Activated naive CD4-positive, alpha-beta T cell (primary cell): ENCODE data around the gene CCND1.
"Not testable (repeated sequence)": the region's sequence is repeated elsewhere in the genome, so short reads cannot be mapped to it uniquely, and the experiment has no call there.

Source experiments
- DNase-seq, 4 experiments: peaks; one replicate each; lab custom pipeline; 2025; lab: John Stamatoyannopoulos, UW

The CCND1 gene

DNA sequence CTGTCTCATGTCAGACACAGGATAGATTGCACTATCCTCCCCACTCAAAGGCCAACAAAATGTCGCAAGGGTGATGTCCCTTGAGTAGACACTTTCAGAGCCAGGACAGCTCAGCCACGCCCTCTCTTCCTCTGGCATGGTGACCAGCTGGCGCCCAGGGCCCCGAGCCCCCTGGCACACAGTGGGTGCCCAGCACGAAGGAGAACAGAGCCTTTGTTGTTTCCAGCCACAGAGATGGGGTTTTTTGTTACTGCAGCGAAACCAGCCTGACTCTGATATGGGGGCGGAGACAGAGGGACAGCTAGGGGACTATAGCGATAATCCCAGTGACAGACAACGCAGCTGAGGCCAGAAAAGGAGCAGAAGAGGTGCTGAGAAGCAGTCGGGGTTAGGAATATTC lies 23.3 kb upstream of the CCND1 start:
- no peak for DNase-seq

DNA sequence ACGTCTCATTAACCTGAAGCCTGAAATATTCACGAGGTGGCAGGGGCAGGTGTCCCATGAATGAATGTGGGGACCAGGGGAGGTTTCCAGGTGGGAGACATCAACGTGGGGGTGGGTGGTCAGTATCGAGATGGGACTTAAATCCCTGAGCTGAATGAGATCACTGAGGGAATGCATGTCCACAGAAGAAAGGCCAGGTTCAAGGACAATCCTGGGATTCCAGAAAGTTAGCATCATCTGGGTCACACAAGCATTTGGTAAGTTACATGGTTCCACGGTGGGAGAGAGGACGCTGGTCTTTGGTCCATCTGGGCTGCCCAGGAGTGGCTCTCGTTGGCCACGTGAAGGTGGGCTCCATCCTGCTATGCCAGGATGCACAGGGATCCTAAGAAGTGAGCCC lies 22.7 kb upstream of the CCND1 start:
- no peak for DNase-seq

DNA sequence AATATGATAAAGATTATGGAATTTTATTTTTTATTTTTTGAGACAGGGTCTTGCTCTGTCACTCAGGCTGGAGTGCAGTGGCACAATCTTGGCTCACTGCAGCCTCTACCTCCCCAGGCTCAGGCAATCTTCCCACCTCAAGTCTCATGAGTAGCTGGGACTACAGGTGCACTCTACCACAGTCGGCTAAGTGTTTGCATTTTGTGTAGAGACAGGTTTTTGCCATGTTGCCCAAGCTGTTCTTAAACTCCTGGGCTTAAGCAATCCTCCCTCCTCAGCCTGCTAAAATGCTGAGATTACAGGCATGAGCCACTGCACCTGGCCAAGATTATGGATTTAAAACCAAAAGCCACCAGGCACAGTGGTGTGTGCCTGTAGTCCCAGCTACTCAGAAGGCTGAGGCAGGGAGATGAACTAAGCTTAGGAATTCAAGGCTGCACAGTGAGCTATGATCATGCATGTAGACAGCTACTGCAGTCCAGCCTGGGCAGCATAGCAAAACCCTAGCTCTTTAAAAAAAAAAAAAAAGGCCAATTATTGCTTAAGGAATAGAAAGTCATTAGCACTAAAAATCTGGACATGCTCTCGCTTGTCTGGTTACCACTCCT lies 20.2 kb upstream of the CCND1 start:
- no peak for DNase-seq

DNA sequence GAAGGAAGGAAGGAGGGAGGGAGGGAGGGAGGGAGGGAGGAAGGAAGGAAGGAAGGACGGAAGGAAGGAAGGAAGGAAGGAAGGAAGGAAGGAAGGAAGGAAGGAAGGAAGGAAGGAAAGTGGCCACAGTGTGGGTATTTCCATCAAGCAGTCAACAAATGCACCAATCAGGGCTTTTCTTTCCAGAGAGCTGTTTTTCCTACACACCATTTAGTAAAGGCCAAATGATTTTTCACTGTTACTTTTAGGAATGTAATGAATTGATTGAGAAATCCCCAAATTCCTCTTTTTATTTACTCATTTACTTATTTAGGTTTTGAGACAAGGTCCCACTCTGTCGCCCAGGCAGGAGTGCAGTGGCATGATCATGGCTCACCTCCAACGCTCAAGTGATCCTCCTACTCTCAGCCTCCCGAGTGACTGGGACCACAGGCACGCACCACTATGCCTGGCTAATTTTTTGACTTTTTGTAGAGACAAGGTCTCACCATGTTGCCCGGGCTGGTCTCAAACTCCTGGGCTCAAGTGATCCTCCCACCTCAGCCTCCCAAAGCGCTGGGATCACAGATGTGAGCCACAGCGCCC lies 18.8 kb upstream of the CCND1 start:
- DNase-seq: not testable (repeated sequence)

DNA sequence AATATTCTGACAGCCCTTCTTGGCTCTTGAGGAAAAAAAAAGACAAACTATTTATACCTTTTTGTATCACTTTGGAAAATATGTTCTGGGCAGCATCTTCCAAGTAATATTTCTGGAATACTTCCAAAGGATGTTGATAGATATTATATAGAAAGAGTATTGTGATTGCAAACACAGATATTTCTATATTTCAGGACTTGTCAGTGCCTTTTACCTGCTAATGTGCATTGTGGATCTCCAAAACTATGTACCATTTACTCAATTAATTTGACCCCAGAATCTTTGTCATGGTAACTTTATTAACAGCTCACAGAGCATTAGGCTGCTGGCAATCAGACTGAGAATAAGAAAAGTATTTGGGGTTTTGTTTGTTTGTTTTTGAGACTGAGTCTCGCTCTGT lies 16.7 kb upstream of the CCND1 start:
- DNase-seq: no peak

DNA sequence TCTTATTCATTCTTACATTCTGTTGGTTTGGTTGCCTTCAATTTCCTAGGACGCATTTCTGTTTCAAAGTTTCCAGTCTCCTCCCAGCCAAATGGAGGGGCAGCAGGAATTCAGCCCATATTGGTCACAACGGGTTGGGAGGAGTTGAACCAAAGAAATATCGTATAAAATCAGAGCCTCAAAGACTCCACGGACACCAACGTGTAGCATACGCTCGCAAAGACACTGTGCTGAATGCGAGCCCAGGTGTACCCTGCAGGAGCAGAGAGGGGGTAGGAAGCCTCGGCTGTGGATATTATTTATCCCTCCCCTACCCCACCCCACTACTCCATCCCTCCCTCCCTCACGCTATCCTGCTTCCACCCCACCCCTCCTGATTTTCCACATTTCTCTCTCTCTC lies 15.5 kb upstream of the CCND1 start:
- DNase-seq: no peak

DNA sequence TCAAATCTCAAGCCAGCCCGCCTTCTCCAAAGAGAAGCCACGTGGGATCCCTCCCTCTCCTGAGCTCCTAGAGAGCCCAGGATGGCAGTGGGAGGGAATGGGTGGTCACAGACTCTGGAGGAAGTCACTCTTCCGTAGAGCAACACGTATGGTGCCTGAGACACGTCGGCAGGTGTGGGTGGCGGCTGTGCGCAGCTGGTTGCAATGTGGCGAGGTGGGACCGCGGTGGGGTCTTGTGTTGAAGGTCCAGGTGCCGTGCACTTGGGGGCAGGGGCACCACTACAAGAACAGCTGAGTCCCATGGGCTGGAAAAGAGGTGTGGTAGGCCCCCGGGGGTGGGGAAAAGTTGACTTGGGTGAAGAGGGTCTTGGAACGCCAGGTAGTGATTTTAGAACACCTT lies 13.4 kb upstream of the CCND1 start:
- DNase-seq: no peak

DNA sequence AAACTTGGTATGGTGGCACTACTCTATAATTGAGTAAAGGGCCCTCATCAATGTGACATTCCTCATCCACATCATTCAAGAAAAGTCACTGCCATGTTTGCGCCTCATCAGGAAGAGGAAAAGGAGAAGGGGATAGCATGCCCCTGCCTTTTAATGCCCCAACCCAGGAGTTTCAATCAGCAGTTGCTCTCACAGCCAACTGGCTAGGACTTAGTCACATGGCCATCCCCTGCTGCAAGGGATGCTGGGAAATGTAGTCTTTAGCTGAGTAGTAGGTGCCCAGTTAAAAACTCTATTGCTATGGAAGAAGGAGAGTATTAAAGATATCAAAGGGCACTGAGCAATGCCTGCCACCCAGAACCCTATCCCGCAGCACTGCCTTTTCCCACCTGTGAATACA lies 10.9 kb upstream of the CCND1 start:
- no peak for DNase-seq

DNA sequence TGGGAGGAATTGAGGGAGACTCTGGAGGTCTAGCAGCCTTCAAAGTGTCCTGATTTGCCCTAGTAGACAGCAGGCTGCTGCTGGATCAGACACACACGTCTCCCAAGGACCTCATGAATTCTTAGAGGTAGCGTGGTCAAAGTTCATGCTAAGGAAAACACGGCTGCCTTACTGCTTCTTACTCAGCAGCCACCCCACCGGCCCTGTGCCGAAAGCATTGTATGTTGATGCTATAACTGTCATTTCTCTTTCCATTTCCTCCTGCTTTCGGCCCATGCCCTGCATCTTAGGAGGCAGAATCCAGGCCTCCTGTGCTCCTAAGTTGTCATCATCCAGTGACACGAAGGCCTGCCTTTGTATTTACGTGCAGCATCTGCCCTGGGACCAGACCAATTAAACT lies 10.5 kb upstream of the CCND1 start:
- DNase-seq: no peak

DNA sequence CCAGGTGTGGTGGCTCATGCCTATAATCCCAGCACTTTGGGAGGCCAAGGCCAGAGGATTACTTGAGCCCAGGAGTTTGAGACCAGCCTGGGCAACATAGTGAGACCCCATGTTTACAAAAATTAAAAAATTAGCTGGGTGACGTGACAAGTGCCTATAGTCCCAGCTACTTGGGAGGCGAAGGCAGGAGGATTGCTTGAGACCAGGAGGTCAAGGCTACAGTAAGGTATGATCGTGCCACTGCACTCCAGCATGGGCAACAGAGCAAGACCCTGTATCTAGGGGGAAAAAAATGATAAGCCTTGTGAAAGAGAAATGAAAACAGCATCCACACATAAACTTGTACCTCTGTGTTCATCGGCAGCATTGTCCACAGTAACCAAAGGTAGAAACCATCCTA lies 8.1 kb upstream of the CCND1 start:
- no peak for DNase-seq

DNA sequence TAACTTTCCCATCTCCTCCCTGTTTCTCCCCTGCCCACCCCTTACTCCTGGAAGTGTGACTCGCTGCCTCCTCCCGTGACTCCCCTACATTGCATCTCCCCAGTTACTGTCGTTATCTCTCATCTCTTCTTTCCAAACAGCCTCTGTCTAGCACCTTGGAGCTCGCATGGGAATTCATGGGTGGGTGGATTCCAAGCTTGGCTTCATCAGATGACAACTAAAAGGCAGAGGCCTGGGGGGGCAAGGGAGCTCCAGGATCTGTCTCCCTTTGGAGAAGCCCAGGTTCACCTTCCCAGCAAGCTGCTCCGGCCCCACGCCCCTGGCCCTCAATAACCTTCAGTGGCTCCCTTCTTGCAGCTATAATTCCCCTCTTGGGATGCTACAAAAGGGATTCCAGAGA lies 6.9 kb upstream of the CCND1 start:
- no peak for DNase-seq

DNA sequence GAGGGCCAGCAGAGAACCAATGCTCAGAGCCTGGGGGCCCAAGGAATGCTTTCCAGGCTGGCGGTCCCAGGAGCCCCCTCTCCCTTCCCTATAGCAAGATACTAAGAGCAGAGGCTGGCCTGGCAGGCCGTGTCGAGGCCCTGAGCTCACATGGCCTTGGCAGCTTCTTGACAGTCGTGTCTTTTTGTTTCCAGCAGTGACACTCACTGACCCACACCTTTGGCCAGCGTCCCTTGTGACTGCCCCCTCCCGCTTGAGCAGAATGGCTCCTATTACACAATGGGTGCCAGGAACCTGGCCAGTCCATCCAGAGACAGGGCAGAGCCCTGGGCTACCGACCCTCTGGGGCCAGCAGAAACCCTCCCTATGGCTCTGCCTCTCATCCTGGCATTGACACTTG lies 6.4 kb upstream of the CCND1 start:
- no peak for DNase-seq

DNA sequence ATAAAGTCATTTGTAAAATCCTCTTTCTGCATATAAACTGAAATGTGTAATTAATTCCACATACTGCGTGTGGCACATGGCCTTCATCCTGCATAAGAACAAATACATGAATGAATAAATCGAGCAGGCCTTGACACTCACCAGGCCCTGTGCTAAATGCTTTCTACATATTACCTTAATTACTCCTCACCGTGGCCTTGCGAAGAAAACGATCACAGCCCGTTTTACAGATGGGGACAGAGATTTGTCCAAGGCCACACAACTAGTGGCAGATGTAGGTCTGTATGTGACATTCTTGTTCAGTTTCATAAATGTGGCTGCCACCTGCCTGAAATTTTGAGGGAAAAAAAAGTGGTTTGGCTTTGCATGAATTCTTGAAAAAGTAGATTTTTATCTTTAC lies 5.8 kb upstream of the CCND1 start:
- no peak for DNase-seq

DNA sequence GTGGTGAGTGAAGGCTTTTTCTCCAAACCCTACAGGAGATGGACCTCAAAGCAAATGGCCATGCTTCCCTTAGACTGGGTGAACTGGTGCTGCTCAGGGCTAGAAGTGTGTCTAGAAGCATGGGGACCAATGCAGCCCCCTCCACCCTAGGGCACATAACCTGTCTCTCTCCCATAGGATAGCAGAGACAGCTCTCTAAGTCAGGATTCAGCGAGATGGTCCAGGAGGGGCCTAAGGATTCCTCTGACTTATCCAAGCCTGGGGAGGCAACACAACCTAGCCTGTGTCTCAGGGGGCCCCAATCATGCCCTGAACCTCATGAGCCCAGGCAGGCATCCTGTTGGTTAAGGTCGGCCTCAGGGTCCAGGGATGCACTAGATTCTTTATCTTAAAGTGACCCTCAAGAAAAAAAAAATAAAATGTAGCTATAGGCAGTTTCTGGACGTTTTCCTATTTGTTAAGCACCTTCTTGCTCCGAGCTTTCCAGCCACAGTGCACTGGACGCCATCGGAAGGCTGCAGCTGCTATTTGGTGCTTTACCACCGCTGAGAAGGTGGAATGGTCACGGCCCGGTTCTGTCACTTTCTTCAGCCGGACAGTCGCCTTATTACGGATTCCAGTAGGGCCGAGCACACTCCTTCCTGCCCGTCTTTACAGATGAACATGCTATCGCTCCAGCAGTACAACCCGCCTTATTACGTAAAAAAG lies 5.0 kb upstream of the CCND1 start:
- no peak for DNase-seq

DNA sequence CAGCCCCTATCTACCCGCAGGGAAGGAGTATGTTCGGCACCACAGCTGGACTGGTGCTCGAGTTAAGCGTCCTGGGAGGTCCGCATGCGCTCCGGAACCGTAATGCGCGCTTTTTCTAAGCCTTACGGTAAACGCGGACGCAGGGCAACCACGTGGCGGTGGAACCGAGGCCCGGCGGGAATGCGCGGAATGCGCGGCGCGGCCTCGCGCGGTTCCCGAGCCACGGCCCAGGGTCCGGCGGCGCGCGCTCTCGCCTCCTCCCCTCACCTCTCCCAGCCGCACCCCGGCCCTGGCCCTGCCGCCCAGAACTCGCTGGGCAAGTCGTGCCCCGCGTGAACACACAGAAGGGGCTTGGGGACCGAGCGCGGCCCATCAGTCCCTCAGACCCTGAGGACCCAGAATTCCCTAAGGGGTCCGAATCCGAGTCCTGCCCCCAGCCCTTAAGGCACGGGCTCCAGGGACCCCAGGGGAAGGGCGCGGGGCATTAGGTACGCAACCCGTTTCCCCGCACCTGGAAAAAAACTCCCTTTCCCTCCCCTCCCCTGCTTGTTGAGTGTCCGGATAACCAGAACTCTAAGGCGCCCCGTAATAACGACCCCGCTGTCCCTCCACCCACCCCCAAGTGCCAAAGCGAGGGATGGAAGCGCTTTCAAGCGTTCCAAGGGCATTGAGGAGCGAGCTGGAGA lies 4.3 kb upstream of the CCND1 start:
- no peak for DNase-seq

DNA sequence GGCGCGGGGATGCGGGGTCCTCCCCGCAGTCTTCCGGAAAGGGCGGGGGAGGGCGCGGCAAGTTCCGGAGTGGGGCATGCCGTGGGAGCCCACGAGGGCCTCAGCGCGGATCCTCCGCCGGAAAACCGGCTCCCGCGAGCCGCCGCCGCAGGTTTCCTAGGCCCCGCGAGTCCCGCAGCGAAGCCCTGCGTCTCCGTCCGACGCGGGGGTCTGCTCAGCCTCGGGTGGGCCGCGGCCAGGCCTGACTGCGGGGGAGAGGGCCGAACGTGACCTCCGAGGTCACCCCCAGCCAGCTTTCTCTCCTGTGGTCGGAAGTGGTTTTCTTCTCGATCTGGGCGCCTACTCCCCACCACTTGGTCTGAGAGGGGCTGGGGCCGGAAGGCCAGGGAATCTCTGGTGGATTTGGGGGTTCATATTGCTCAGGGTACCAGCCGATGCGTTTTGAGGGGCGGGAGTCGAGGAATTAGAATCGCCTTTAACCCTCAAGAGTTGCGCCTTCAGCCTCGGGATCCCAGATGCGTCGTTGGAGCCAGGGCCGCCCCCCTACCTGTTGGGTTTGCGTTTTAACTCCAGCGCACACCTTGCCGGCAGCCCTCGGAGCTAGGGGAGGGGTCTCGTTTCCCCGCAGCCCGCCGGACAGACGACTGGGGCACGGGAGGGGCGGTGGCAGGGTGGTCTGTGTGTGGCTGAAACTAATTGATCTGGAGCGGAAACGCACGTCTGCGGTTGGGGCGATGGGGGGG lies 3.6 kb upstream of the CCND1 start:
- DNase-seq: no peak

DNA sequence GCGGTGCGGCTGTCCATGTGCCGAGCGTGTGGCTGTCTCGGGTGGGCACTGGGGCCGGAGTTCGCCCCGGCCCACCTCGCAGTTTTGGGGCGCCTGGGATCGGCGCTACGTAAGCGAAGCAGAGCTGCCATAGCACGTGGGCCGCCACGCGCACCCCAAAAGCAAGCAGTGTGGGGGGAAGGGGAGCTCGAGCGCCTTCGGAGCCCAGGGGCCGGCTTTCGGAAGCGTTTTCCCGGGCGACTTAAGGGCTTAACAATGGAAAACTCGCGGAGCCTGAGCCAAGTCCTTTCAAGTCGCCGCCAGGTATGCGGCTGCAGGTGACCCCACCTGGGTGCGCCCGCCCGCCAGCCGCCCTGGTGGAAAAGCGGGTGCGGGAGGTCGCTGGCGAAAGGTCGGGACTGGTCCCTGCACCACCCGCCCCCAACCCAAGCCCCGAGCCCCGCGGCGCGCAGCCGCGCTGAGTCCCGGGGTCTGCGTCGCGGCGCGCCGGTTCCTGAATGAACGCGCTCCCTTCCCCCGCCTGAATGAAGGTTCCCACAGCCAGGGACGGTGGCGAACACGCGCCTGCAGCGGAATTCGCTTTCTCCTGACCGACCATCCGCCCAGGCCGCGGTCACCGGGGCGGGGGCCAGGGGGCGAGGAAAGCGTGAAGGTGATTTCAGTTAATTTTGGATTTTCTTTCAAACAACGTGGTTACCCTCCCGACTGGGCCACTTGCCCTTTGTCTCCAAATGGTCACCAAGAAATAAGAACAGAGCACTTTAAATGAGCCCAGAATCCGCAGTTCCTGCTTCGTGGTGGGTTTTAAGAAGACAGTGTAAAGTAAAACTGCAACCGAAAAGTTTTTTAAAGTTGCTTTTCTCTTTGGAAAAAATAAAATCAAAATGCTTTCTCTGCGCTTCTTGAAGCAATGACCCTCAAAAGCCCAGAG lies 2.8 kb upstream of the CCND1 start:
- DNase-seq: no peak

DNA sequence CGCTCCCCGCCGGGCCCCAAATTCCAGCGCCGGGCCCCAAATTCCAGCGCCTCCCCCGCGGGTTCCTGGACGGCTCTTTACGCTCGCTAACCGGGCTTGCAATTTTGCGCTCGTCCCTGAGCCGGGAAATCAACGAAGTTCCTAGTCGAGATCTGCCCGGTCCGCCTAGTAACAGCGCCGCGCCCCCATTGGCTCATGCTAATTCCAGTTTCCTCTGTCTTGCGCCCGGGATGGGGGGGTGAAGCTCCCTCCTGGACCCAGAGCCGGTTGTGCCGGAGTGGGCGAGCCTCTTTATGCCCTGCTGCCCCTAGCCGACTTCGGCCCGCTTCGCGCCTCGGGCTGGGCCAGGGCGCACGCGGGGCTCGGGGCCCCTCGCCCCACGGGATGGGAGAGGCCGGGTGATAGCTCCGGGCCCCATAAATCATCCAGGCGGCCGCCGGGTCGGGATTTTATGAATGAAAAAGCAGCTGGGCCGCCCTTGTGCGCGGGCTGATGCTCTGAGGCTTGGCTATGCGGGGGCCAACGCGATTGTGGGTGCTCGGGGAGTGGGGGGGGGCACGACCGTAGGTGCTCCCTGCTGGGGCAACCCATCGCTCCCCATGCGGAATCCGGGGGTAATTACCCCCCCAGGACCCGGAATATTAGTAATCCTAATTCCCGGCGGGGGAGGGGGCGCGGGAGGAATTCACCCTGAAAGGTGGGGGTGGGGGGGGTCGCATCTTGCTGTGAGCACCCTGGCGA lies 1.8 kb upstream of the CCND1 start:
- no peak for DNase-seq

DNA sequence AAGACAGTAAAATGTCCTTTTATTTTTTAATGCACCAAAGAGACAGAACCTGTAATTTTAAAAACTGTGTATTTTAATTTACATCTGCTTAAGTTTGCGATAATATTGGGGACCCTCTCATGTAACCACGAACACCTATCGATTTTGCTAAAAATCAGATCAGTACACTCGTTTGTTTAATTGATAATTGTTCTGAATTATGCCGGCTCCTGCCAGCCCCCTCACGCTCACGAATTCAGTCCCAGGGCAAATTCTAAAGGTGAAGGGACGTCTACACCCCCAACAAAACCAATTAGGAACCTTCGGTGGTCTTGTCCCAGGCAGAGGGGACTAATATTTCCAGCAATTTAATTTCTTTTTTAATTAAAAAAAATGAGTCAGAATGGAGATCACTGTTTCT lies 1.1 kb upstream of the CCND1 start:
- DNase-seq: no peak

DNA sequence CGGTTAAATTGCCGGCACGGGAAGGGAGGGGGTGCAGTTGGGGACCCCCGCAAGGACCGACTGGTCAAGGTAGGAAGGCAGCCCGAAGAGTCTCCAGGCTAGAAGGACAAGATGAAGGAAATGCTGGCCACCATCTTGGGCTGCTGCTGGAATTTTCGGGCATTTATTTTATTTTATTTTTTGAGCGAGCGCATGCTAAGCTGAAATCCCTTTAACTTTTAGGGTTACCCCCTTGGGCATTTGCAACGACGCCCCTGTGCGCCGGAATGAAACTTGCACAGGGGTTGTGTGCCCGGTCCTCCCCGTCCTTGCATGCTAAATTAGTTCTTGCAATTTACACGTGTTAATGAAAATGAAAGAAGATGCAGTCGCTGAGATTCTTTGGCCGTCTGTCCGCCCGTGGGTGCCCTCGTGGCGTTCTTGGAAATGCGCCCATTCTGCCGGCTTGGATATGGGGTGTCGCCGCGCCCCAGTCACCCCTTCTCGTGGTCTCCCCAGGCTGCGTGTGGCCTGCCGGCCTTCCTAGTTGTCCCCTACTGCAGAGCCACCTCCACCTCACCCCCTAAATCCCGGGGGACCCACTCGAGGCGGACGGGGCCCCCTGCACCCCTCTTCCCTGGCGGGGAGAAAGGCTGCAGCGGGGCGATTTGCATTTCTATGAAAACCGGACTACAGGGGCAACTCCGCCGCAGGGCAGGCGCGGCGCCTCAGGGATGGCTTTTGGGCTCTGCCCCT lies 529 bp upstream of the CCND1 start:
- DNase-seq: no peak
